Mesendoderm (in vitro differentiated cells): ENCODE results near the gene PIGW.

Experiments
- DNase-seq: peaks from one replicate; pipeline ENCODE4 v3.0.0; 2013
- H2AK5ac ChIP-seq: 2 replicates; pipeline ENCODE4 v1.6.1; 2013; ENCODE audit warnings: low read length, inconsistent platforms
- H2BK120ac ChIP-seq: 2 replicates; pipeline ENCODE4 v1.6.1; 2013; ENCODE audit warnings: low read depth, mild to moderate bottlenecking, low read length, moderate library complexity, mixed read lengths
- H2BK15ac ChIP-seq: replicated peaks from 2 replicates; pipeline ENCODE4 v1.6.1; 2013; ENCODE audit warnings: low read depth, mild to moderate bottlenecking, moderate library complexity
- H2BK5ac ChIP-seq: 2 replicates; pipeline ENCODE4 v1.6.1; 2013; ENCODE audit warnings: low read length, inconsistent platforms
- H3K18ac ChIP-seq: 2 replicates; pipeline ENCODE4 v1.6.1; 2013; ENCODE audit warnings: mild to moderate bottlenecking, low read length, mixed read lengths
- H3K23ac ChIP-seq: one replicate; pipeline ENCODE4 v1.6.1; 2013; ENCODE audit warnings: low read length
- H3K27ac ChIP-seq: 2 replicates; pipeline ENCODE4 v1.5.1; 2013; ENCODE audit warnings: low read depth, mild to moderate bottlenecking, inconsistent platforms, low read length, moderate library complexity
- H3K27me3 ChIP-seq: 2 replicates; pipeline ENCODE4 v1.6.1; 2013; ENCODE audit warnings: low read length, control low read depth, mild to moderate bottlenecking, inconsistent platforms; ENCODE audit not compliant: insufficient read depth, poor library complexity
- H3K36me3 ChIP-seq: 2 replicates; pipeline ENCODE4 v1.6.1; 2013; ENCODE audit warnings: low read length, inconsistent platforms; ENCODE audit not compliant: control insufficient read depth, insufficient read depth
- H3K4ac ChIP-seq: one replicate; pipeline ENCODE4 v1.6.1; 2013; ENCODE audit warnings: low read depth, mild to moderate bottlenecking, low read length, moderate library complexity
- H3K4me1 ChIP-seq: 2 replicates; pipeline ENCODE4 v1.6.1; 2013; ENCODE audit warnings: low read depth, low read length, inconsistent platforms; ENCODE audit not compliant: control insufficient read depth
- H3K4me2 ChIP-seq: 2 replicates; pipeline ENCODE4 v1.6.1; 2013; ENCODE audit warnings: low read length
- H3K4me3 ChIP-seq: 2 replicates; pipeline ENCODE4 v1.5.1; 2013; ENCODE audit warnings: mild to moderate bottlenecking, low read length
- H3K56ac ChIP-seq: one replicate; pipeline ENCODE4 v1.6.1; 2013; ENCODE audit warnings: low read length
- H3K79me1 ChIP-seq: 2 replicates; pipeline ENCODE4 v1.6.1; 2013; ENCODE audit warnings: low read length, inconsistent platforms
- H3K79me2 ChIP-seq: 2 replicates; pipeline ENCODE4 v1.6.1; 2013; ENCODE audit warnings: mild to moderate bottlenecking, low read length; ENCODE audit not compliant: control insufficient read depth, insufficient read depth
- H3K9ac ChIP-seq: 2 replicates; pipeline ENCODE4 v1.6.1; 2013; ENCODE audit warnings: low read length, inconsistent platforms
- H4K5ac ChIP-seq: one replicate; pipeline ENCODE4 v1.6.1; 2013; ENCODE audit warnings: low read length
- H4K8ac ChIP-seq: one replicate; pipeline ENCODE4 v1.6.1; 2013; ENCODE audit warnings: low read depth, mild to moderate bottlenecking, control low read depth, low read length, moderate library complexity
- WGBS: extraction: QIAGEN DNeasy Blood & Tissue Kit; methylation state at CpG from one replicate; pipeline ENCODE4 v1.1.7; 2013; ENCODE audit warnings: low lambda C conversion rate, missing lambda C conversion rate; ENCODE audit not compliant: insufficient coverage; ENCODE audit errors: extremely low coverage; 5-methylcytosine and 5-hydroxymethylcytosine counted together

PIGW gene

DNA sequence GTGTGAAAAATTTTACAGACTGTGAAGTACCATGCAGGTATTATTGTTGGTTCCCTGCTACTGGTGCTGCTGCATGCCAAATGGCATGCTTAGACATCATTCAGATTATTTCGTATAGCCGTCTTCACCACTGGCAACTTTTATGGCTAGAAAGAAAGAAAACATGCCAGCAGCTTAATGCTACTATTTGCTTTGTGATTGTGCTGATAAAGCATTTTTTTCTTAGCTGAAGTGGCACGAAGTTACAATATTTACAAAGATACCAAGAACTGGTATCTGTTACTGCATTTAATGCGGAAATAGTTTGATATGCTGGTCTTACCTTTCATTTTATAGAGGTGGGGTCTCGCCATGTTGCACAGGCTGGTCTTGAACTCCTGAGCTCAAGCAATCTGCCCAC, 40.1 kb upstream of the PIGW start:
- no peaks in the 10 kb centered on the region for H3K4me1 ChIP-seq
- H2BK120ac ChIP-seq: no peak overlapping the region
- H3K36me3 ChIP-seq: peaks cover 14% of the 10 kb centered on the region
- no peaks in the 10 kb centered on the region for H3K27me3 ChIP-seq
- no peak overlapping the region for H2AK5ac ChIP-seq
- peaks cover 3% of the 10 kb centered on the region for H3K79me2 ChIP-seq
- no peak overlapping the region for H3K23ac ChIP-seq
- H3K4ac ChIP-seq: no peak overlapping the region
- H4K8ac ChIP-seq: no peak overlapping the region
- H2BK5ac ChIP-seq: no peak overlapping the region
- H3K27ac ChIP-seq: no peak overlapping the region
- H3K9ac ChIP-seq: no peak overlapping the region
- H3K18ac ChIP-seq: no peak overlapping the region
- no peak overlapping the region for H4K5ac ChIP-seq
- H3K56ac ChIP-seq: no peak overlapping the region
- no CpG with 5 or more reads among the region's 5 CpGs for WGBS
- no peak overlapping the region for H3K4me3 ChIP-seq
- no peak for DNase-seq
- no peak overlapping the region for H3K4me2 ChIP-seq
- no peak overlapping the region for H2BK15ac ChIP-seq
- H3K79me1 ChIP-seq: peaks cover 7% of the 10 kb centered on the region

DNA sequence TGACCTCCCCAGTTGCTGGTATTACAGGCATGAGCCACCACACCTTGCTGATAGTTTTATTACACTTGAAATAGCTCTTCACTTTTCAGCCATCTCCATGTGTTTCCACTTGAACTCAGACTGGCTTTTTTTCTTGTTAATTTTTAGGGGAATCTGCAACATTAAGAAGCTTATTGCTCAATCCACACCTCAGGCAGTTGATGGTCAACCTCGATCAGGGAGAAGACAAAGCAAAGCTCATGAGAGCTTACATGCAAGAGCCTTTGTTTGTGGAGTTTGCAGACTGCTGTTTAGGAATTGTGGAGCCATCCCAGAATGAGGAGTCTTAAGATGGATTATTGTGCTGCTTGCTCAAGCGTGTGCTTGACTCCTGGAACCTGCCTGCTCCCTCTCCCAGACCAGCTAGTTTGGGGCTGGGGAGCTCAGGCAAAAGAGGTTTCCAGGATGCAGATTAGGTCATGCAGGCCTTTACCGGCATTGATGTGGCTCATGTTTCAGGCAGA, 39.7 kb upstream of the PIGW start:
- DNase-seq: no peak
- Histone ChIP-seq H2BK15ac (no peak overlapping the region), H3K79me2 (peaks cover 3% of the 10 kb centered on the region), H3K27ac (no peak overlapping the region), H3K56ac (no peak overlapping the region), H4K8ac (no peak overlapping the region), H3K36me3 (peaks cover 14% of the 10 kb centered on the region), H2BK120ac (no peak overlapping the region), H4K5ac (no peak overlapping the region), H3K79me1 (peaks cover 7% of the 10 kb centered on the region), H2BK5ac (no peak overlapping the region), H3K4me3 (no peak overlapping the region), H3K9ac (no peak overlapping the region), H3K4ac (no peak overlapping the region), H3K4me1 (no peaks in the 10 kb centered on the region), H3K27me3 (no peaks in the 10 kb centered on the region), H3K4me2 (no peak overlapping the region), H3K23ac (no peak overlapping the region), H3K18ac (no peak overlapping the region), H2AK5ac (no peak overlapping the region)
- no CpG with 5 or more reads among the region's 3 CpGs for WGBS

DNA sequence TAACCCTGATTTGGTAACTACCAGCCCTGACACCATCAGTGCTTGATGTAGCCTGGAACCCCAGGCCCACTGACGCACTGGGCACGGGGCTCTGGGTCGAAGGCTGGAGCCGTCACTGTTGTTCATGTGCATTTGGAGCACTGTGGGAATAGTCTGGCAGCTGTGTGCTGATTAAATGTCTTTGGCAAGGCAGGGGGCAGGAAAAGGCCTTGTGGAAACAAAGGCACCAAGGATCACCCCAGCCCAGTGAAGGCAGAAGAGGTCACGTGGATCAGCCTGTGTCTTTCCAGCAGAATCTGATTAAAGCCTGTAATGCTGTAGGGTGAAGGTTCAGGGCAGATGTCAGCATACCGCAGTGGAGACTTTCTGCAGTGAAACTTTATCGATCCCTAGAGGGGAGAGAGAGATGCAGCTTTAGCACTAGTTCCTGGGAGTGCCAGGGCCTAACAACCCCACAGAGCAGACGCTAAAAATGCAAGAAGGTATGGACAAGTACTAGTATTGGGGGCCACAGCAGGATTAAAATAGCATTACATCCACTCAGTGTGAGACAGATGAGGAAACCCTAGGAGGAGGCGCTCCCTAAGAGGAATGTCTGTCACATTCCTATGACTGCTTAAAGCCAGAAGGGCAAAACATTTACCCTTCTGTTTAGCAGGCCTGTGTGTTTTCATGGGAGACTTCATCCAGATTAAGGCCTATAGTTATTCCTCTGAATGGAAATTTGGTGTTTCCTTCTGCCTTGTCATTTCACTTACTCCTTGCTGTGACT, 38.6 kb upstream of the PIGW start:
- Histone ChIP-seq H3K36me3 (peaks cover 14% of the 10 kb centered on the region), H3K79me1 (peaks cover 6% of the 10 kb centered on the region), H2AK5ac (no peak overlapping the region), H2BK15ac (no peak overlapping the region), H3K27ac (peak overlapping the region; percentile 7), H3K23ac (no peak overlapping the region), H2BK120ac (no peak overlapping the region), H4K8ac (no peak overlapping the region), H3K18ac (no peak overlapping the region), H3K4me1 (no peaks in the 10 kb centered on the region), H3K79me2 (no peaks in the 10 kb centered on the region), H3K4ac (no peak overlapping the region), H3K4me2 (no peak overlapping the region), H2BK5ac (no peak overlapping the region), H4K5ac (no peak overlapping the region), H3K27me3 (no peaks in the 10 kb centered on the region), H3K9ac (no peak overlapping the region), H3K4me3 (no peak overlapping the region), H3K56ac (no peak overlapping the region)
- WGBS: no CpG with 5 or more reads among the region's 9 CpGs
- DNase-seq: peak; percentile 73

DNA sequence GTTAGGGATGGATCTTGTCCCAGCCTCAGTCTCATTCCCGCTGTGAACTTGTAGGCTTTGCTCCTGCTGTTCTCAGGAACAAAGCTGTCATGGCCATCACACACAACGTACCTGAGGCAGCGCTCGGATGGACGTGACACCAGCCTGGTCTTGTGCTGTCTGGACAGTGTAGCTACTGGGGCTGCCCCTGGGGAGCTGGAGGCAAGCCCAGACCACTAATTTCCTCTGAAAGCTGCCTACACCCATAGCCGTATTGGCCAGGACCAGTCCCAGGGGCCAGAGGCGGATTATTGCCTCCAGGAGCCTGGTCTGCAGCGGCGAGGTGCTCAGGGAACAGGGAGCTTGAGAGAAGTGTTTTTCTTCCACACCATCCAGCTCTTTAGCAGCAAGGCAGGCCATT, 36.6 kb upstream of the PIGW start:
- Histone ChIP-seq H3K27ac (no peak overlapping the region), H2BK15ac (no peak overlapping the region), H3K79me2 (no peaks in the 10 kb centered on the region), H2BK120ac (no peak overlapping the region), H3K4me1 (no peaks in the 10 kb centered on the region), H3K56ac (no peak overlapping the region), H2AK5ac (no peak overlapping the region), H3K18ac (no peak overlapping the region), H3K4ac (no peak overlapping the region), H3K36me3 (peaks cover 15% of the 10 kb centered on the region), H3K9ac (no peak overlapping the region), H3K27me3 (no peaks in the 10 kb centered on the region), H3K4me3 (no peak overlapping the region), H3K4me2 (no peak overlapping the region), H4K8ac (no peak overlapping the region), H4K5ac (no peak overlapping the region), H3K23ac (no peak overlapping the region), H2BK5ac (no peak overlapping the region), H3K79me1 (no peaks in the 10 kb centered on the region)
- no CpG with 5 or more reads among the region's 9 CpGs for WGBS
- DNase-seq: no peak

DNA sequence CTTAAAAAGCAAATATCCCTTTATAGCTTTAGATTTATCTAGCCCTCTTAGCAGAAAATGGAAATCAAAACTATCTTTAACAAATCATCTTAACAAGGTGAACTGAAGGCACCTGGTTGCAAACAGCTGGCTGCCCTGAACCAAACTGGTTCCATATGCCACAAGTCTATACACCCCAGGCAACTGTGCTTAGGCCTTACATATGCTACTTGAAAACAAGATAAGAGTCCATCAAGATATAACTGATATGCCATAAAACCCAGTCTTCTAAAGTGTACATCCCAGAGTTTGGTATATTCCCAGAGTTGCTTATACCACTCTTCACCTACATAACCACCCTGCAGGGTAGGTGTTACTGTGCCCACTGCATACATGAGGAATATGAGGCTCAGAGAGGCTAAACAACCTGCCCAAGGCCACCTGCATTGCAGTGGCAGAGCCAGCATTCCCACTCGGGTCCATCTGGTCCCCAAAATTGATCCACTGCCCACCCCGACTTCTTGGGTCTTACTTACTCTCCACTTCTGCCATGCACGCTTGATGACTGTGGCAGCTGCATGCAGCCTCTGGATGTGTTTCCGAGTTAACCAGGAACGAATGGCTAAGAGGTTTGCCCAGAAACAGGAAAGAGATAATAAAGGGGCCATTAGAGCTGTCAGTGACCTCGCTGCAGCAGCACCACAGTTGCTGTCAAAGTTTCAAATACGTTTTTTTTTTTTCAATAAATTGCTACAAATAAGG, 36.1 kb upstream of the PIGW start:
- no peak overlapping the region for H4K5ac ChIP-seq

More for the DNA sequence above, 36.1 kb upstream of the PIGW start:
- H2BK15ac ChIP-seq: no peak overlapping the region
- no CpG with 5 or more reads among the region's 7 CpGs for WGBS
- H2AK5ac ChIP-seq: no peak overlapping the region
- peaks cover 20% of the 10 kb centered on the region for H3K36me3 ChIP-seq
- no peaks in the 10 kb centered on the region for H3K79me2 ChIP-seq
- H3K4me1 ChIP-seq: no peaks in the 10 kb centered on the region
- no peak overlapping the region for H3K4me2 ChIP-seq
- H4K8ac ChIP-seq: no peak overlapping the region
- H3K23ac ChIP-seq: no peak overlapping the region
- H3K4me3 ChIP-seq: no peak overlapping the region
- no peak for DNase-seq
- H3K27ac ChIP-seq: no peak overlapping the region
- no peak overlapping the region for H3K18ac ChIP-seq
- no peaks in the 10 kb centered on the region for H3K79me1 ChIP-seq
- no peak overlapping the region for H3K4ac ChIP-seq
- no peak overlapping the region for H2BK5ac ChIP-seq
- no peaks in the 10 kb centered on the region for H3K27me3 ChIP-seq
- no peak overlapping the region for H3K56ac ChIP-seq
- no peak overlapping the region for H3K9ac ChIP-seq
- no peak overlapping the region for H2BK120ac ChIP-seq
